HG03460 (cell line): ENCODE data around the gene ITGA11.

Experiments
- ATAC-seq: cut with Tn5 transposase; IDR thresholded peaks from one replicate; pipeline ENCODE4 v1.9.1; 2021; ENCODE audit not compliant: unreplicated experiment

The ITGA11 gene

DNA sequence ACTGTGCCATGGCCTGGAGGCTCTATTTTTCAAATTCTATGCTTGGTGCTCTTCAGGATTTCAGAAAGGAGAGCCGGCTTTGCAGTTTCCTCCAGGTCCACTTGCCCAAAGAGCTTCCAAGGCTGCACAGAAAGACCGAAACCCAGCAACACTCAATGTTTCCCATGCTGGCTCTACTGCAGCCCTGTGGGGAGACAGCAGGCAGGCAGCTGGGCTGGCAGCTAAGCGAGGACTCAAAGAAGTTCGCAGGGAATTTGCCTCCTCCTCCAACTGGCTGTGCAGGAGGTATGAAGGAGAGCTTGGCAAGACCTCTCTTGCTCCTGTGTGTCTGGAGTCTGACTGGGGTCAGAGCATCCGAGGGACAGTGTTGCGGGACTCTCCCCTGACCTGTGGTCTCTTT lies 17.4 kb upstream of the ITGA11 start:
- no peak for ATAC-seq

- ATAC-seq = no peak
These were observed 16.2 kb upstream of the ITGA11 start for GRCh38 chr15:68447976-68448755.

GRCh38 chr15:68447209-68447608 lies 15.2 kb upstream of the ITGA11 start:
- ATAC-seq = no peak

DNA sequence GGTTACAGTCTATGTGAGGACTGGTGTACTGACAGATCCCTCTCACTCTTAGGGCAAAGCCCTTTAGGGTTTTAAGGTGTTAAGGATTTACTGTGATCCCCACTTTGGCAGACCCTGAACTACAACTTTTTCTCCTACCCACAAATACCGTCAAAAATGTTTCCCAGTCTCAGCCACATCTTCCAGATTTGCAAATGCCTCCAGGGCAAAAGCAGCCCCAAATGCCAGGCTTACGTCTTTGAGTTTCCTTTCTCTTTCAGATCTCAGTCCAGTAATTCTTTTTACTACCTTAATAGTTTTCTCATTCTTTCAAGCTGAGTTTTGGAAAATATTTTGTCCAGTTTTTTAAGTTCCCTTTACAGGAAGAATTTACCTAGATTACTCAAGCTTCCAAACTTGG lies 13.4 kb upstream of the ITGA11 start:
- ATAC-seq = no peak

GRCh38 chr15:68444336-68444735 lies 12.4 kb upstream of the ITGA11 start:
- no peak for ATAC-seq

- ATAC-seq = no peak
These were observed 10.9 kb upstream of the ITGA11 start for GRCh38 chr15:68442903-68443302.

- ATAC-seq = no peak
These were observed 10.1 kb upstream of the ITGA11 start for GRCh38 chr15:68442041-68442440.

- ATAC-seq = no peak
These were observed 9.2 kb upstream of the ITGA11 start for GRCh38 chr15:68441045-68441743.

DNA sequence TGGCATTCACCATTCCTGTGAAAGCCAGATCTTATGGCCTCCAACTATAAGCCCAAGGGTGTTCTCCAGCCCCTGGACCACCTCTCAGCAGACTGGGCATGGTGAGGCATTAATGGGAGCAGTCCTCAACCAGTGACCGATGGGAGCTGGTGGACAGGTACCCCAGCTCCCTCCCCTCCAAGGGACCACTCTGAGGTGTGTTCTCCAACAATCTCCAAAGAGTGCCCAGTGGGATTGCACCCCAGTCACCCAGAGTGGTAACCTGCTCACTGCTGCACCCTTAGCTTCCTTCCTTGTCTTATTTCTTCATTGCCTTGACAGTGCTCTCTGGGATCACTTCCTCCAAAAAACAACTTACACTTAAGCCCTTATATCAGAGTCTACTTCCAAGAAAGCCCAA lies 8.2 kb upstream of the ITGA11 start:
- no peak for ATAC-seq

DNA sequence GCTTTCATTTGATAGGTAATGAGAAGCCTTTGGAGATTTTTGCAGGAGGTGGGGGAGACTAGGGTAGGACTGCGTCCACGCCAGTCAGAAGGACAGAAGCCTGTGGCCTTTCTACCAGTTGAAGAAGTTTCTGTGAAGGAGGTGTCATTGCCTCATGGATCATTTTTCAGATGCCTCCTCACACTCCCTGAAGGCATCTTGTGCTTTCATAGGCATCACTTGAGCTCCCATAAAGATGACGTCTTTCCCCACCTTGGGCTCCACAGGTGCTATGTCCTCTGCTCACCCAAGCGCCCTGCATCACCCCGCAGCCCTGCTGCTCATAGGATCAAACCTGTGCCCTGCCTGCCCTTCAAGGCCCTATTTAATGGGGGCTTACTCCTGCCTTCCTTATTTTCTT lies 7.5 kb upstream of the ITGA11 start:
- no peak for ATAC-seq

- no peak for ATAC-seq
These were observed 4.7 kb upstream of the ITGA11 start for GRCh38 chr15:68436680-68437079.

DNA sequence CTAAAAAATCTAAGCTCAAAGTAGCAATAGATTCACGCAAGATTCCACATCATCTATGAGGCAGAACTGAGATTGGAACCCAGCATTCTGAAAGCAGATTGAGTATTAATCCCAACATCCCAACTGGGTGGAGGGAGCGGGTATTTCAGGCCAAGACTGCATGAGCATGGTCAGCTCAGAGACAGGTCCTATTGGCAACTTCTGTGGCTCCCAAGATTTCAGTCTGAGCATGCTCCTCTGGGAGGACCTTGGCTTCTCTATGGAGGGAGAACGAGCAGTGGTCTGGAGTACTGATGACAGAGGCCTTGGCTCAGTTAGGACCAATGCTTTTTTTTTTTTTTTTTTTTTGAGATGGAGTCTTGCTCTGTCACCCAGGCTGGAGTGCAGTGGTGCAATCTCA lies 4.0 kb upstream of the ITGA11 start:
- ATAC-seq = no peak

DNA sequence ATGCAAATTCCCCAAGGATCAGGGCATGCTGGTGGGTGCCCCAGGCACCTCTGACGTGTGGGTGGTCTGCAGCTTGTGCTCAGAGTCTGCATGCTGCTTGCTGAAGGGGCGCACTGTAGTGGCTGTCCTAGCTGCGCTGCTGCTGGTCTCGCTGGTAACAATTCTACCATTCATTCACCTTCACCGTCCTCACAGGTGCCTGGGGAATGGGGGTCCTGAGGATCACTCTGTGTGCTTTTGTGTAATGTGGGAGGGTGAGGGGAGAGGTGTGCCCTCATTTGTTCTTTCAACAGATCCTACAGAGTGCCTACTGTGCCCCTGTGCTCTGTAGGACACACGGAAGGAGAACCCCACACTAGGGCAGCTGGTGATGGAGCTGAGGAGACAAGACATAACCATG lies 2.1 kb upstream of the ITGA11 start:
- no peak for ATAC-seq

- no peak for ATAC-seq
These were observed 1.6 kb upstream of the ITGA11 start for GRCh38 chr15:68433551-68433950.

- ATAC-seq = no peak
These were observed 590 bp upstream of the ITGA11 start for GRCh38 chr15:68432441-68433064.

DNA sequence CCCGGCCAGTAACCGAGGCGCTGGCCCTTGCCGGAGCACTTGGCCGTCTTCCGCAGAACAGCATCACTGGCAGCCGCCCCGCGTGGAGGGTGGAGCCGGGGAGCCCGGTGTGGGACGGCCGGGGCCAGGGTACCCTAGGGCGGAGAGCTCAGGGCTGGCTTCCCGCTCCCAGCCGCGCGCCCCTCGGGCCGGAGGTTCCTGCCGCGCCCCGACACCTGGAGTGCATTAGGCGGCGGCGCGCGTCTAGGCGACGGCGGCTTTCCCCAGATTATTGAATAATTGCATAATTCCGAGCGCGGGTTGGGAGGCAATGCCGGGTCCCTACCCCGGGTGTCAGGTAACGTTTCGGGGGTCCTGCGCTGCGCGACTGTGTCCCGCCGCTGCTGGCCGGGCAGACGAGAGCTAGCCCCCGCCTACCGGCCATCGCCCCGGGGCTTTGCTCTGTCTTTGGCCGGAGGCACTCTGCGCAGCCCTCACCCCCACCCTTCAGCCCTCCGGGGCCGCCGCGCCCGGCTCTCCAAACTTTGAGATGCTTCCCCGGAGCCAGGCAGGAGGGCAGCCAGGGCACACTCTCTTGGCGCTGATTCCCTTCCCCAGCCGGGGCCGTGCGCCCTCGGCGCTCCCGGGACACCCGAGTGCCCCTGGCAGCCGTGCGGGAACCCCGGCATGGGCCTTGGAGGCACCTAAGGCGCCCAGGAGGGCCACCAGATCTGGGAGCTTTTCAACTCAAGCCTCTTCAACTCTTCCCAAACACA lies 749 bp downstream of the ITGA11 start:
- no peak for ATAC-seq

DNA sequence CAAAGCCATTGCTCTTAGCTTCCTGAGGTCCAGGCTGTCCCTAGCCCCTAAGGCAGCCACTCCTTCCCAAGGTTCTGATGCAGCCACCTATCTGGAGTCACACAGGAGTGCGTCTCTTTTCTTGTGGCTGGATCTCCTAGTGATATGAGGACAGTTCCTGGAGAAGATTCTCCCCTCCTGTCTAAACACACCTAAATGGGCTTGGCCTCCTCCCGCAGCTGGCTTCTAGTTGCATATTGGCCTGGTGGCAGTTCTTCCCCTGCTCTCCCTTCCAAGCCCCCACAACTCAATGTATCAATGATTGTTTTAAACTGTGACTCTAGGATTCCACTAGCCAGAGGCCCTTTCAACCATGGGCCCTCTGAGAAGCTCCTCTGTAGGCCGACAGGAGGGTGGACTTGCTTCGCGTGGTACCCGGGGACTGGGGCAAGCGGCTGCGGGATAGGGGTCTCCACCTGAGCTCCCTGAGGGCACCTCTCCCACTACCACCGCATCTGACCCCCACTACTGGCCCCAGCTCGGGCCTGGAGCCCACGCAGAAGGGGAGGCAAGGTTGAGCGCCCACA lies 1.4 kb downstream of the ITGA11 start:
- no peak for ATAC-seq

GRCh38 chr15:68429691-68430470 lies 2.1 kb downstream of the ITGA11 start:
- ATAC-seq = no peak

DNA sequence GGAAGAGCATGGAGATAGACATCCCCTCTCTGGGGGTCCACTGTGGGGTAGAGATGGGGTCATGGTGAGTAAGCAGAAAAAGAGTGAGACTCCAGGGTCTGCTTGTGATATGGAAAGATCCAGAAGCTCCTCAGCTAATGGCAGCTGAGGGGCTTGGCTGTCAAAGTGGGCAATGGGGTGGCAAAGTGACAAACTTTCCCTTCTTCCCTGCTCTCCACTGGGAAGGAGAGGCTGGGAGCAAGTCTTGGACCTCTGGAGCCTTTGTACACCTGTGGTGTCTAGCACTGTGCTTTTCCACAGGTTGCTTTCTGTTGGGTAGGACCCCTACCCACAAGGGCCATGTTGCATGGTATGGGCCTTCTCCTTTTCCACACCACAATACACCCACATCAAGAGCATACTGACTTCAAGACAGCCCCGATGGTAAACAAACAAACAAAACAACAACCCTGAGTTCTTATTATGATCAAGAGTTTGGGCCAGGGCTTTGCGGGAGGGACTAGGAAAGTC lies 3.5 kb downstream of the ITGA11 start:
- no peak for ATAC-seq

DNA sequence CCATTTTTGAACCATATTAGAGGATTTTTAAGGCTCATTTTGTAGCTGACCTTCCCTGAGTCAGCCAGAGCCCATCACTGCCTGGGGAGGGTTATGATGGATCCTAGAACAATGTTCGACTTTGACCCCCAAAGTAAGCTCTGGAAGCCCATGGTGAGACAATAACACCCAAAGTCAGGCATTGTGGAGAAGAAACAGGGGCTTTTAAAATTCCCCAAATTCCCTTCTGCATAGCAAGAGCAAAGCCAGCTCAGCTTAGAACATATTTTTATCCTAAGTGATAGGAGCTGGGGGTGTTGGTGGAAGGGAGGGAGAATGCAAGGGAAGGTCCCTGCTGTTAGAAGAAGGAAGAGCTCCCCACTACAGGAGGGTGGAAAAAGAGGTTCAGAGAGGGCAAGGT lies 4.0 kb downstream of the ITGA11 start:
- no peak for ATAC-seq
